Measurements from ENCODE around the gene FAM114A2.
A peak's percentile ranks its signal among the peaks of the same experiment; 100 is the strongest.
"Not testable (repeated sequence)": the region's sequence is repeated elsewhere in the genome, so short reads cannot be mapped to it uniquely, and the experiment has no call there.

Gene FAM114A2

DNA sequence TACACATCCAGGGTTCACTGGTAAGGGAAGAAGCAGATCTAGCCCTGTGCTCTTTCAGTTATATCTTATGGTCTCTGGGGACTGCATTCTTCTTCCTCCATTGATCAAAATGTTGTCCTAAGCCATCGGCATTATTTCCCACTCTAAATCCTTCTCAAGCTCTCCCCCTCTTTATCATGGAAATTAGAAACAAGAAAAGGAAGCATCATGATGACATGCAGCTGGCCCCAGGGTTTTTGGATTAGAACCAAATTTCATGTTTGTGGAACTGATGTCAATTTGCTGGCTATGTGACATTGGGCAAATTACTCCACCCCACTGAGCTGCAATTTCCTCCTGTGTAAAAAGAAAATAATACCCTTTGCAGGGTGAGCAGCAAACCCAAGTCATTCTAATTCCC lies 39.6 kb upstream of the FAM114A2 start:
- no peak for DNase-seq (ENCODE audit: low read depth)
- TF ChIP-seq, protein P1, sequence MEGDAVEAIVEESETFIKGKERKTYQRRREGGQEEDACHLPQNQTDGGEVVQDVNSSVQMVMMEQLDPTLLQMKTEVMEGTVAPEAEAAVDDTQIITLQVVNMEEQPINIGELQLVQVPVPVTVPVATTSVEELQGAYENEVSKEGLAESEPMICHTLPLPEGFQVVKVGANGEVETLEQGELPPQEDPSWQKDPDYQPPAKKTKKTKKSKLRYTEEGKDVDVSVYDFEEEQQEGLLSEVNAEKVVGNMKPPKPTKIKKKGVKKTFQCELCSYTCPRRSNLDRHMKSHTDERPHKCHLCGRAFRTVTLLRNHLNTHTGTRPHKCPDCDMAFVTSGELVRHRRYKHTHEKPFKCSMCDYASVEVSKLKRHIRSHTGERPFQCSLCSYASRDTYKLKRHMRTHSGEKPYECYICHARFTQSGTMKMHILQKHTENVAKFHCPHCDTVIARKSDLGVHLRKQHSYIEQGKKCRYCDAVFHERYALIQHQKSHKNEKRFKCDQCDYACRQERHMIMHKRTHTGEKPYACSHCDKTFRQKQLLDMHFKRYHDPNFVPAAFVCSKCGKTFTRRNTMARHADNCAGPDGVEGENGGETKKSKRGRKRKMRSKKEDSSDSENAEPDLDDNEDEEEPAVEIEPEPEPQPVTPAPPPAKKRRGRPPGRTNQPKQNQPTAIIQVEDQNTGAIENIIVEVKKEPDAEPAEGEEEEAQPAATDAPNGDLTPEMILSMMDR (conservative IDR thresholded peaks at IDR 0.05; ENCODE audit: low read depth, low read length) = no peak
- H3K4me3 ChIP-seq (ENCODE audit: low read depth, low read length) = no peak overlapping the region

DNA sequence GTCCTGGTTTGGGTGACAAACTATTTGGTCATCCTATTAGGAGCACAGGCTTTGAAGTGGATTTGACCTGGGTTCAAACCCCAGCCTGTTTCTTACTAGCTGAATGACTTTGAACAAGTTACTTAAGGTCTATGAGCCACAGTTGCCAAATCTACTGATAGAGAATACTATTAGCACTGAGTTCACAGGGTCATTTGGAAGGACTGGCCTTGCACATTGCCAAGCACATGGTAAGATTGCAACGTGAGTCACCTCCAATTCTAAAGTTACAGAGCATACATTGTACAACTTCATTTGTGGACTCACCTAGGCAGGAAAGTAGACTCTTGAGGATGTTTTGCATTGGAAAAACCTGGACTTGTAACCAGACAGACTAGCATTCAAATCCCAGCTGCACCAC lies 39.0 kb upstream of the FAM114A2 start:
- peak; percentile 48 for DNase-seq (ENCODE audit: low read depth)
- TF ChIP-seq, protein P1 (conservative IDR thresholded peaks at IDR 0.05; ENCODE audit: low read depth, low read length) = no peak
- no peak overlapping the region for H3K4me3 ChIP-seq (ENCODE audit: low read depth, low read length)

DNA sequence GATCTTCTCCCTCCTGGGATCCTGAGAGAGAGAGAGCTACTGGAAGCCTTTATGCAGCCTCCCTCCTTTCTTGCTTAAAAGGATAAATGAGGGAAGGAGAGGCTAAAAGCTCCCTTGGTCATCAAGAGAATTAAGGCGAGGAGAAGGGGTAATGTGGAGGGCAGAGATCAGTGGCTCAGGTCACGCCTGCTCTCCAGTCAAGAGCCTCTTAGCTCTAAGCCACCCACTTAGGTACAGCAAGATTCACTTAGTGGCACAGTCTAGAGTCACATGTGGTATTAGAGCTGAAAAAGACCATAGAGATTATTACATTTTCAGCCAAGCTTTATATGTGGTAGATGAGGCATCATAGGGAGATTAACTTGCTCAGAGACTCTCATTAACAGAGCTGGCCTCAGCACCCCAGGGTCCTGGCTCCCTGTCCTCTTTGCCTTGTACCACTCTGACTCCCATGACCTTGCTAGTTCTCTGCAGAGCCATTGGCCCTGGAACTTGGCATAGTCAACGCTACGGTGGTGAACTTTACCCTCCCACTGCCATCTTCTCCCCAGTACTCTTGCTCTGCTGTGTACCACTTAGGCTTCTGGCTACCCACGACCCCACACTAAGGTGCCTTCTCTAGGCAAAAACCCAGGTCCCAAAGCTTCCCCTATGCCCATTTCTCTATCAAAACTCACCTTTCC lies 37.7 kb upstream of the FAM114A2 start:
- no peak overlapping the region for H3K4me3 ChIP-seq (ENCODE audit: low read depth, low read length)
- TF ChIP-seq, protein P1 (conservative IDR thresholded peaks at IDR 0.05; ENCODE audit: low read depth, low read length) = no peak

DNA sequence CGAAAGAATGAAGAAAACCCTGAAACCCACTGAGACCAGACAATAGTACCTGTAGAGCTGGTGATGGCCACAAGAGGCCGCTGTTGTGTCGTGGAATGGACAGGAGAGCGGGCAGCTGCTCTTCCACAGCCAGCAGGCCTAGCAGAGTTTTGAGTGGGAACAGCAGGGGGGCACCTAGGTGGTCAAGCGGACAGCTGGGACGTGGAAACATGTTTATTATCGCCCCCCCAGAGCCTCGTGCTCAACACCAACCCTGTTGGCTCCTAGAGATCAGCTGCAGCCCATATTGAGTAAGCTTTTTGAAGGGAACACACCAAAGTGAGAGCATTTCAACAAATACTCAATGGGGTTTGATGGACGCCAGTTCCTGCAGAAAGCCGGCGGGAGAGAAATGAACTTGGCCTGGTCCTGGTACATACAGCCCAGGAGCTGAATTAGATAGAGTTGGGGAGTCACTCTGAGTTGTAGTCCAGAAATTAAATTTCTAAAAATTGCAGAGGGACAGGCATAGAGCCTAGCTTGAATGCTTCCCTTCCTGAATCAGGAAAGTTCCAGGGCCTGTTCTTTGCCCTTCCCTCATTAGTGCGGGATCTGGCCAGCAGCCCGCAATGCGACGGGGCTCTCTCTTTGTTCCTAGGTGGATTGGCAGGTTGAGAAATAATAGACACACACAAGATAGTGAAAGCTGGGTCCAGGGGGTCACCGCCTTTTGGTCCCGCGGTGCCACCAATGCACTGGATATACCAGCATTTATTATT lies 33.9 kb upstream of the FAM114A2 start:
- peak; percentile 84 for DNase-seq (ENCODE audit: low read depth)
- TF ChIP-seq, protein P1 (conservative IDR thresholded peaks at IDR 0.05; ENCODE audit: low read depth, low read length) = peak; percentile 95
- H3K4me3 ChIP-seq (ENCODE audit: low read depth, low read length) = no peak overlapping the region

More for the DNA sequence above, 37.7 kb upstream of the FAM114A2 start:
- no peak for DNase-seq (ENCODE audit: low read depth)

DNA sequence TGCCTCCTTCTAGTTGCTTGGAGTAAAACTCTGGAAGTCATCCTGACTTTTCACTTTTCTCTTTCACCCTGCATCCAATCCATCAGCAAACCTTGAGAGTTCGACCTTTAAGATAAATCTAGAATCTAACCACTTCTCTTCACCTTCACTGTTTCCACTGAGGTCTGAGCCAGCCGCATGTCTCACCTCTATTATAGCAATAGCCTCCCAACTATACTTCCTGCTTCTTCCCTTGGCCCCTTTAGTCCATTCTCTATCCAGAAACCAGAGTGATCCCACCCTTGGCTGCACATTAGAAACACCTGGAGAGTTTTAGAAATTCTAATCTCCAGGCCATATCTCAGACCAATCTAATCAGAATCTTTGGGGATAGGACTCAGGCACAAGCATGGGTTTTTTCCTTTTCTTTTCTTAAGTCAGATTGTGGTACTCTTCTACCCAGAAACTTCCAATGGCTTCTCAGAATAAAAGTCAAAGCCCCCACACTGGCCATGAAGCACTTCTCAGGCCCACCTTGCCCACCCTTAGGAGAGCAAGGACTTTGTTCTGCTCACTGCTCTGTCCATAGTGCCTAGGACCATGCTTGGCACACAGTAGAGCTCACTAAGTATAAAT lies 33.2 kb upstream of the FAM114A2 start:
- no peak overlapping the region for H3K4me3 ChIP-seq (ENCODE audit: low read depth, low read length)
- TF ChIP-seq, protein P1 (conservative IDR thresholded peaks at IDR 0.05; ENCODE audit: low read depth, low read length) = no peak
- no peak for DNase-seq (ENCODE audit: low read depth)

DNA sequence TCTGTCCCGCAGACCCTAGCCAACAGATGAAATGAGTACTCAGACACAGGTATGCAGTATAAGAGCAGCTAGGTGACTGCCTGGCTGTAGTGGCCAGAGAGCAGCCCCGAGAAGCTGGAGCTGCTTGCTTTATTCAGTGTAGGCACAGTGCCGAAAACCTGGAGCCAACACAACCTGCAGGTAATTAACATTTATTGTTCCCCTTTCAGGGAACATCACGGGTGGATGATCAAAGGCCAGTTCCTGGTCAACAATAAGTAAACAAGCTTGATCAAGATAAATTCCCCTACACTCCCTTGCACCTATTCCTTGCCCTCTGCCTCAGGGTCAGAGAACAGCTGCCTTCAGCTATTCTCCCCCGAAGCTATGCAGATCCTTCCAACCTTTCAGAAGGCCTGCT lies 31.1 kb upstream of the FAM114A2 start:
- not testable (repeated sequence) for DNase-seq (ENCODE audit: low read depth)

DNA sequence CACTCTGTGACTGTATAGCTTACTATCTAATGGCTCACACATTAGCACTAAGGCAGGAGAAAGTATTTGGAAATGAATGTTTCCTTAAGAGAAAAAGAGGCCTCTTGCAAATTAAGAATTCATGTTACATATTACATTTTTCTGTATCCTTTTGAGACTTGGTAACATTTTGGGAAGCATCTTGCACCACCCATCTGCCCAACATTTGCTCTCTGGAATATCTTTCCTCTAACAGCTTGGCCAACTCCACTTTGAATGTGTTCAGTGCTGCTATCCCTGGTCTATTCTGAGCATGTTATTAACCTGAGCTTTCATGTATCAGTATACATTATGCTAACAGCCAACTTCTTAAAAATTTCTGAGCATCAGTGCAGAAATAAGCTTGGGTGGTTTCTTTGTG lies 27.3 kb upstream of the FAM114A2 start:
- no peak overlapping the region for H3K4me3 ChIP-seq (ENCODE audit: low read depth, low read length)
- TF ChIP-seq, protein P1 (conservative IDR thresholded peaks at IDR 0.05; ENCODE audit: low read depth, low read length) = no peak
- no peak for DNase-seq (ENCODE audit: low read depth)

More for the DNA sequence above, 31.1 kb upstream of the FAM114A2 start:
- H3K4me3 ChIP-seq (ENCODE audit: low read depth, low read length) = not testable (repeated sequence)

Data from choroid plexus epithelial cell (primary cell).